HEK293T (cell line): ENCODE measurements around the gene SSH2.

ENCODE experiments used
- CTBP1 ChIP-seq: fragments of 450-650 bp; IDR thresholded peaks from 2 replicates; pipeline ENCODE4 v1.6.1; 2016; ENCODE audit warnings: borderline replicate concordance
- ELF4 ChIP-seq: fragments of 450-650 bp; IDR thresholded peaks from 2 replicates; pipeline ENCODE4 v1.6.1; 2017; ENCODE audit warnings: antibody characterized with exemption
- FOXM1 ChIP-seq: fragments of 450-650 bp; IDR thresholded peaks from 2 replicates; pipeline ENCODE4 v1.6.1; 2017; ENCODE audit warnings: mild to moderate bottlenecking, borderline replicate concordance
- NFRKB ChIP-seq: fragments of 450-650 bp; IDR thresholded peaks from 2 replicates; pipeline ENCODE4 v1.6.1; 2016; ENCODE audit warnings: mild to moderate bottlenecking, moderate library complexity
- SP1 ChIP-seq: fragments of 450-650 bp; IDR thresholded peaks from 2 replicates; pipeline ENCODE4 v1.6.1; 2017
- SUZ12 ChIP-seq: fragments of 450-650 bp; IDR thresholded peaks from 2 replicates; pipeline ENCODE4 v1.6.1; 2016; ENCODE audit warnings: mild to moderate bottlenecking

- TF ChIP-seq ELF4 (no peak), FOXM1 (no peak), SUZ12 (no peak), SP1 (no peak), CTBP1 (no peak), NFRKB (no peak)
Observed at GRCh38 chr17:29576214-29577000, 353.6 kb downstream of the SSH2 start.
